Upper lobe of left lung (tissue), 4 donors: Measurements from ENCODE around the gene ZNF423.

ENCODE experiments used
- CTCF ChIP-seq, 6 experiments: fragments of 450-650 bp in 4 of 6; fragments of 200-600 bp in 2 of 6; sonication (generic) in 2 of 6; IDR thresholded peaks; one replicate each; pipeline ENCODE4 v1.5.1; 2016 to 2019; ENCODE audit warnings: antibody characterized with exemption in 6 of 6
- EP300 ChIP-seq, 4 donors: sonication (generic); formaldehyde crosslinking; IDR thresholded peaks; one replicate each; pipeline ENCODE4 v1.5.1; 2017; ENCODE audit warnings: antibody characterized with exemption in 4 of 4, control low read depth in 2 of 4
- POLR2A ChIP-seq, 4 donors: fragments of 450-650 bp; IDR thresholded peaks; one replicate each; pipeline ENCODE4 v1.5.1; 2016 to 2017; ENCODE audit warnings: antibody characterized with exemption in 4 of 4, mild to moderate bottlenecking in 2 of 4
- POLR2AphosphoS5 ChIP-seq, 2 donors: sonication (generic); formaldehyde crosslinking; IDR thresholded peaks; one replicate each; pipeline ENCODE4 v1.5.1; 2017; ENCODE audit warnings: antibody characterized with exemption in 2 of 2

DNA sequence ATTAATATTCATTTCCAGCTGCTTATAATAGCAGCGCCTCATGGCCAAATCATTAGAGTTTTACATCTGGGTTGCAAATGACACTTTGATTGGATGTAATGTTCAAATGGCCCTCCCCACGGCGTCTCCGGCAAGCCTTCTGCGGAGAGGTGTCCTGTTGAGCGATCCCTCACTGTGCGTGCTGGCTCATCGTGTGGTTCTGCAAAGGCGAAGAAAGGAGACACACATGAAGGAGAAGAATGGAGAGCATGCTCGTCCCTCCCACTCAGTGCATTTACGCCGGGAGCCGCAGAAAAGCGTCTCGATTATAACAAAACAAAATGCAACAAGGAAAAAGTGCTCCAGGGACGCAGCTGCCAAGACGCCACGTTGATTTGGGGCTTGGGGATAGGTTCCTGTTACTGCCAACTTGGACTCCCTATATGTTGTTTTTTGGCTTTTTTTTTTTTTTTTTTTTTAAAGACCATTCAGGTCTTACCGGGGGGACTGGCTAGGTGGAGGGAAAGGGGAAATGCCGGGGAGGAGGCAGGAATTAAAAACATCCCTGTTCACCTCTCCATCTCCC, 364.7 kb downstream of the ZNF423 start:
- no peak for TF ChIP-seq POLR2A (IDR thresholded peaks at IDR 0.05)
- no peak for TF ChIP-seq EP300 (IDR thresholded peaks at IDR 0.05)
- no peak for TF ChIP-seq CTCF (IDR thresholded peaks at IDR 0.05)
- TF ChIP-seq POLR2AphosphoS5 (IDR thresholded peaks at IDR 0.05): no peak
